CD4-positive, alpha-beta T cell treated with Interleukin-4 for 4 hours (primary cell): Measurements from ENCODE around the gene ACOT4.
"Not testable (repeated sequence)": the region's sequence is repeated elsewhere in the genome, so short reads cannot be mapped to it uniquely, and the experiment has no call there.

Experiments used
- DNase-seq: peaks from one replicate; pipeline ENCODE4 v3.0.0-alpha.2; 2020

Gene ACOT4

GRCh38 chr14:73591690-73592449, at the start of gene ACOT4:
Gene ACOT4 (plus strand): TSS chr14:73591873. CDS start chr14:73591960, 87 bp downstream.
- DNase-seq: peak; percentile 43

GRCh38 chr14:73542961-73543360, 48.7 kb upstream of the ACOT4 start:
- DNase-seq: not testable (repeated sequence)

DNA sequence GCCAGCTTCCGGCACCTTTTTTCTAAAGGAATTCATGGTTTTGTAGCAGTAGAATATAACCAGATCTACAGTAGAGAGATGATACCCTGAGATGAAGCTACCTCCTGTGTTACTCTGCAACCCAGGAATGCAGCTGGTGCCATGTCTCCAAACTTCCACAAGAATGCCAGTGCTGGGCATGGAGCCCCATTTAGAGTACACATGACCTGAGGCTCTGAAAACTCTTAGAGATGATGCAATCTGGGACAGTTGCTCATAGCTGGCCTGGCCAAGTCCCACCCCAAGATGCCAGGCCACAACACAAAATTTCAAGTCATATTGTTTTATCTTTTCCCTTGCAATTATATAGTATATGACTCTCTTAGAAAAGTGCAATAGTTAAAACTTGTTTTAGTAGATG, 46.3 kb upstream of the ACOT4 start:
- DNase-seq: not testable (repeated sequence)

- not testable (repeated sequence) for DNase-seq
These were observed 42.6 kb upstream of the ACOT4 start for GRCh38 chr14:73549097-73549496.

DNA sequence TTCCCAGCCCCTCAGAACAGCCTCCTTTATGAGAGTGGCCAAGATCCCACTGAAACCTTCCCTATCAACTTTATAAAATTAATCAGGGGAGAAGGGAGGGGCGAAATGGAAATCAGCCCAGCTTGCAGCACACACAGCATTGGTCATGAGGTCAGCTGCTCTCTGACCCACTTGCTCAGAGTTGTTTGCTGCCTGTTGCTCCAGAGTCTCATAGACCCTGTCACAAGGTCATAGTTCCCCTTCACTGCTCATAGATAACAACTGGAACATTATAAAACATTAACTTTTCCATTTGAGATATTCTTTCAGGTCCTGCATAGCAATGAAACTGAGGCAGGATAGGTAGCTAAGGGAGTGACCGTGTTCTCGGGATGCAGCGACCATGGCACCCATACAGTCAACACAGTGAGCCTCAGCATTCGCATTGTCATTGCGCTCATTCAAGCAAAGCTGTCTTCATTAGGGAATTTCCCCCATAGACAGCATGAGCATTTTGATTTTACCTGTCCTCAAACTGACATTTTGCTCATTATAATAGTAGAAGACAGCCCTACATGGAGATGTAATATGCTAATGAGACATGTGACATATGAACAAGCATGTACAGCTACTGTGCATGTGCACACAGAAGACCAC, 41.7 kb upstream of the ACOT4 start:
- DNase-seq: not testable (repeated sequence)

DNA sequence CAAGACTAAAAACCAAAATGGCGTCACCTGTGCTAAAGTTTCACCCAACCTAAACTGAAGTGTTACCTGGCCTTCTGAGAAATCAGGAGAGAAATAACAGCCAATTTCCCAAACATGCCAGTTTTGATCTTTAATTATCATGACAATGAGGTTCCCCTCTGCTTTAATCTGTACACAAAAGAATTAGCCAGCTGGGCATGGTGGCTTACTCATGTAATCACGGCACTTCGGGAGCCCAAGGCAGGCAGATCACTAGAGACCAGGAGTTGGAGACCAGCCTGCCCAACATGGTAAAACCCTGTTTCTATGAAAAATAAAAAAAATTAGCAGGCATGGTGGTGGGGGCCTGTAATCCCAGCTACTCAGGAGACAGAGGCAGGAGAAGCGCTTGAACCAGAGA, 37.8 kb upstream of the ACOT4 start:
- DNase-seq: no peak

GRCh38 chr14:73557201-73557600, 34.5 kb upstream of the ACOT4 start:
- not testable (repeated sequence) for DNase-seq

GRCh38 chr14:73558238-73558637, 33.4 kb upstream of the ACOT4 start:
- DNase-seq: not testable (repeated sequence)

DNA sequence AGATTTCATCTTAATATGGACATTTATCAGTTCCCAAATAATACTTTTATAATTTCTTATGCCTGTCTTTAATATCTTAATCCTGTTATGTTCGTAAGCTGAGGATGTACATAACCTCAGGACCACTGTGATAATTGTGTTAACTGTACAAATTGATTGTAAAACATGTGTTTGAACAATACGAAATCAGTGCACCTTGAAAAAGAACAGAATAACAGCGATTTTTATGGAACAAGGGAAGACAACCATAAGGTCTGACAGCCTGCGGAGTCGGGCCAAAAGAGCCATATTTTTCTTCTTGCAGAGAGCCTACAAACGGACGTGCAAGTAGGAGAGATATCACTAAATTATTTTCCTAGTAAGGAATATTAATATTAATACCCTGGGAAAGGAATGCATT, 29.4 kb upstream of the ACOT4 start:
- DNase-seq: not testable (repeated sequence)

DNA sequence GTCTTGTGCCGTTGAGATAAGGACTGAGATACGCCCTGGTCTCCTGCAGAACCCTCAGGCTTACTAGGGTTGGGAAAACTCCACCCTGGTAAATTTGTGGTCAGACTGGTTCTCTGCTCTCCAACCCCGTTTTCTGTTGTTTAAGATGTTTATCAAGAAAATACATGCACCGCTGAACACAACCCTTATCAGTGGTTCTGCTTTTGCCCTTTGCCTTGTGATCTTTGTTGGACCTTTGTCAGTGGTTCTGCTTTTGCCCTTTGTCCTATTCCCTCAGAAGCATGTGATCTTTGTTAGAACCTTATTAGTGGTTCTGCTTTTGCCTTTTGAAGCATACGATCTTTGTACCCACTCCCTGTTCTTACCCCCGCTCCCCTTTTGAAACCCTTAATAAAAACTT, 29.0 kb upstream of the ACOT4 start:
- not testable (repeated sequence) for DNase-seq

DNA sequence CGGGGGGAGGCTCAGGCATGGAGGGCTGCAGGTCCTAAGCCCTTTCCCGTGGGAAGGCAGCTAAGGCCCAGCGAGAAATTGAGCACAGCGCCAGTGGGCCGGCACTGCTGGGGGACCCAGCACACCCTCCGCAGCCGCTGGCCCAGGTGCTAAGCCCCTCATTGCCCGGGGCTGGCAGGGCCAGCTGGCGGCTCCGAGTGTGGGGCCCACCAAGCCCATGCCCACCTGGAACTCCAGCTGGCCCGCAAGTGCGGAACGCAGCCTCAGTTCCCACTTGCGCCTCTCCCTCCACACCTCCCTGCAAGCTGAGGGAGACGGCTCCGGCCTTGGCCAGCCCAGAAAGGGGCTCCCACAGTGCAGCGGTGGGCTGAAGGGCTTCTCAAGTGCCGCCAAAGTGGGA, 25.2 kb upstream of the ACOT4 start:
- DNase-seq: not testable (repeated sequence)

DNA sequence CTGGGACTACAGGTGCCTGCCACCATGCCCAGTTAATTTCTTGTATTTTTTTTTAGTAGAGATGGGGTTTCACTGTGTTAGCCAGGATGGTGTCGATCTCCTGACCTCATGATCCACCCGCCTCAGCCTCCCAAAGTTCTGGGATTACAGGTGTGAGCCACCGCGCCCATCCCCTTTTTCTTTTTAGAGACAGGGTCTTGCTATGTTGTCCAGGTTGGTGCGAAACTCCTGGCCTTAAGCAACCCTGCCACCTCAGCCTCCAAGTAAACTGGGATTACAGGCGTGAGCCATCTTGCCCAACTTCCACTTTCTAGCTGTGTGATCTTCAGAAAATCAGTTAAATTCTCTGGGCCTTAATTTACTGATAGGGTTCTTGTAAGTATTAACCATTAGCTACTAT, 24.7 kb upstream of the ACOT4 start:
- not testable (repeated sequence) for DNase-seq

- no peak for DNase-seq
These were observed 24.3 kb upstream of the ACOT4 start for GRCh38 chr14:73567358-73567757.

DNA sequence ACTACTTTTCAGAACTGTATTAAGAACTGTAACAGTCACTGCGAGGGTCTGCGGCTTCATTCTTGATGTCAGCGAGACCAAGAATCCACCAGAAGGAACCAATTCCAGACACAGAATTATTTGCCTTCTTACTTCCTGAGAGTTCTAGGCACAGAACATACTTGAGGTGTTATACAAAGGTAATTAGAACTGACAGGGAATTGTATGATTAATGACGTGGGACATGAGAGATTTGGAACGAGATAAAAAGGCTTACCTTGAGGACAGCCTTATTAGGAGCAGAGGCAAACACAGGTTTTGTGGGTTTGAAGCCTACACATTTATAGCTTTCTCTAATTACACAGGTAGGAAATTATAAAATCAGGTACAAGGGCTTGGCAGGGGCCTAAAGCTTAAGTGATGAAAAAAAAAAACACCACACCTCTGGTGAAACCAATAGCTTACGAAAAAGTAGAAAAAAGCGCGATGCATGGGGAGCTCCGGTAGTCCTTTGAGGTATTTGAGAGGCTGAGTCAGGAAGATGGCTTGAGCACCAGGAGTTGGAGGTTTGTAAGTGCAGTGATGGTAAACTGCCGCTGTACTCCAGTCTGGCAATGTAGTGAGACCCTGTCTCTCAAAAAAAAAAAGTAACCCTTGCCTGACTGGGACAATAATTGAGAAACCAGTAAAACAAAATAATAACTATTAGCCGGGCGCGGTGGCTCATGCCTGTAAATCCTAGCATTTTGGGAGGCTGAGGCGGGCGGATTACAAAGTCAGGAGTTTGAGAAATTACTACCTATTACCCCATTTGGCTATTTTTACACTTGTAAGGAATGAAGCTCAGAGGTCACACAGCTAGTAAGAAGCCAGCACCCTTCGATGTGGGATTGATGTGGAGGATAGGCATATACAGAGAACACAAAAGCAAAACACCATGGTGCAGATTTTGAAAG, 23.5 kb upstream of the ACOT4 start:
- DNase-seq: peak; percentile 33

DNA sequence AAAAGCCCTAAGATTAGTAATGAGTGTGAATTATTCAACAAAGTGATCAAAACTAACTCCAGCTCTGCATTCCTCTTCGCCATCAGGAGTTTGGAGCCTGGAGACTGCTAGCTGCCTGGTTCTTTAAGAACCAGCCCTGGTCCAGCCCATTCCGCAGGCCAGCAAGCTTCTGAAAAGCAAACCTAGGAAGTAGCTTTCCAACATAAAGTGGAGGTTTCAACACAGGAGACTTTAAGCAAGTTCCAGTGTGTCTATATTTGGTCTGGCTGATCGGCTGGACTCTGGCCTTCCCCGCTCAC, 22.8 kb upstream of the ACOT4 start:
- DNase-seq: not testable (repeated sequence)

GRCh38 chr14:73569185-73569958, 22.3 kb upstream of the ACOT4 start, which contains the start of gene ACOT2:
Gene ACOT2 (plus strand): TSS chr14:73569213. CDS start chr14:73569241, 28 bp downstream.
- DNase-seq: peak; percentile 84

DNA sequence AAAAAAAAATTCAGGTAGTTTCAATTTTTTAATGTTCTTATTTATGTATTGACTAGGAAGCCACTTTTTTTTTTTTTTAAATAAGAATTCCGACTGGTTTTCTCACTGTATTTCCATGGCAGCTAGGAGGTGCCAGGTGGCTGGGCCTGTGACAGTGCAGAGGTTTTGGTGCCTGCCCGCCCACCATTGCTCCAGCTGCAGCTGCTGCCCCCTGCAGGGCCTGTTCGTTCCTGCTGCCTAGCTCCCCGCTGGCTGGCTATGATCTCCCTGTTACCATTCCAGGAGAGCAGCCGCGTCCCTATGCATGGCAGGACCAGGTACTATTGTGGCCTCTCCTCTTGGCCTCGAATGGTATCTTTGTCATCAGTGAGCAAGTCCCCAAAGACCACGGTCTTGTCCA, 20.8 kb upstream of the ACOT4 start:
- DNase-seq: peak; percentile 60

- not testable (repeated sequence) for DNase-seq
These were observed 18.6 kb upstream of the ACOT4 start for GRCh38 chr14:73573034-73573433.

GRCh38 chr14:73573740-73574139, 17.9 kb upstream of the ACOT4 start:
- DNase-seq: not testable (repeated sequence)

DNA sequence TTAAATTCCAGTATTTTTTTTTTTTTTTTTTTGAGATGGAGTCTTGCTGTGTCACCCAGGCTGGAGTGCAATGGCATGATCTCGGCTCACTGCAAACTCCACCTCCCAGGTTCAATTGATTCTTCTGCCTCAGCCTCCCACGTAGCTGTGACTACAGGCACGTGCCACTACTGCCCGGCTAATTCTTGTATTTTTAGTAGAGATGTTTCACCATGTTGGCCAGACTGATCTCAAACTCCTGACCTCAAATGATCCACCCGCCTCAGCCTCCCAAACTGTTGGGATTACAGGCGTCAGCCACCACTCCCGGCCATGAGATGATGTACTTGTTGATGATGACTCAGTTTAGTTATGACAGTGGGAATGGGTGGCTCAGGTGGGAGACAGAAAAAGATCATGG, 17.4 kb upstream of the ACOT4 start:
- DNase-seq: not testable (repeated sequence)

DNA sequence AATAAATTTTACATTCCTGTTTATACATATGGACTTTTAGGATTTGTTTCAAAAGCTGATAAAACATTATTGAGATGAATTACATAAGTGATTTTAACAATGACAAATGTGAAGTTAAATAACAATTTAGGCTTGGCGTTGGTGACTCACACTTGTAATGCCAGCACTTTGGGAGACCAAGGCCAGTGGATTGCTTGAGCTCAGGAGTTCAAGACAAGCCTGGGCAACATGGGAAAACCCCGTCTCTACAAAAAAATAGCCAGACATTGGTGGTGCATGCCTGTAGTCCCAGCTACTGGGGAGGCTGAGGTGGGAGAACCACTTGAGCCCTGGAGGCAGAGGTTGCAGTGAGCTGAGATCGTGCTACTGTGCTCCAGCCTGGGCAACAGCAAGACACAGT, 15.3 kb upstream of the ACOT4 start:
- no peak for DNase-seq

DNA sequence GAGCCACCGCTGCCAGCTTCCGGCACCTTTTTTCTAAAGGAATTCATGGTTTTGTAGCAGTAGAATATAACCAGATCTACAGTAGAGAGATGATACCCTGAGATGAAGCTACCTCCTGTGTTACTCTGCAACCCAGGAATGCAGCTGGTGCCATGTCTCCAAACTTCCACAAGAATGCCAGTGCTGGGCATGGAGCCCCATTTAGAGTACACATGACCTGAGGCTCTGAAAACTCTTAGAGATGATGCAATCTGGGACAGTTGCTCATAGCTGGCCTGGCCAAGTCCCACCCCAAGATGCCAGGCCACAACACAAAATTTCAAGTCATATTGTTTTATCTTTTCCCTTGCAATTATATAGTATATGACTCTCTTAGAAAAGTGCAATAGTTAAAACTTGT, 14.5 kb upstream of the ACOT4 start:
- not testable (repeated sequence) for DNase-seq
